ENCODE results near the gene SRSF3.
A peak's percentile ranks its signal among the peaks of the same experiment; 100 is the strongest.
"Not testable (repeated sequence)": the region's sequence is repeated elsewhere in the genome, so short reads cannot be mapped to it uniquely, and the experiment has no call there.

The SRSF3 gene

DNA sequence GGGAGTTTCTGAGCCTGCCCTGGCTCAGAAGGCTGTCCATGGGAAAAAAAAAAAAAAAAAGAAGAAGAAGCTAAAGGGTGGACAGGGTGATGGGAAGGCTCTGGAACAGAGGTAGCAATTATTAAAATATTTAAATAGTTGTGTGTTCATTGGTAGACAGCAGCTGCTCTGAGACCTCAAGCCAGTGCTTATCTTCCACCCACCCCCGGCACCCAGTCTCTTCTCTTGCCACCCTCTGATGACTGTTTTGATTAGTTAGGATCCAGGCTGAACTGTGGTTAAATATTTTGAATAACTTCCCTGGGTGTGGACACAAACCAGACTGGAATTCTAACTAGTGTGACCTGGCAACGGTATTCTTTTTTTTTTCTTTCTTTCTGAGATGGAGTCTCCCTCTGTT is 16.9 kb upstream of the SRSF3 start:
- Histone ChIP-seq H3K36me3 (ENCODE audit: control insufficient read depth, insufficient read depth, low read length) (no peaks in the 10 kb centered on the region), H3K27ac (ENCODE audit: low read depth, low read length) (no peak overlapping the region), H3K4me3 (ENCODE audit: low read depth, low read length) (no peak overlapping the region), H3K9me3 (ENCODE audit: control insufficient read depth, insufficient read depth, low read depth, low read length) (no peaks in the 10 kb centered on the region), H3K4me1 (ENCODE audit: control insufficient read depth, insufficient read depth, low read length) (peaks cover 7% of the 10 kb centered on the region), H3K27me3 (ENCODE audit: control insufficient read depth, insufficient read depth, low read length) (no peaks in the 10 kb centered on the region), H3K9ac (ENCODE audit: low read length) (no peak overlapping the region)

DNA sequence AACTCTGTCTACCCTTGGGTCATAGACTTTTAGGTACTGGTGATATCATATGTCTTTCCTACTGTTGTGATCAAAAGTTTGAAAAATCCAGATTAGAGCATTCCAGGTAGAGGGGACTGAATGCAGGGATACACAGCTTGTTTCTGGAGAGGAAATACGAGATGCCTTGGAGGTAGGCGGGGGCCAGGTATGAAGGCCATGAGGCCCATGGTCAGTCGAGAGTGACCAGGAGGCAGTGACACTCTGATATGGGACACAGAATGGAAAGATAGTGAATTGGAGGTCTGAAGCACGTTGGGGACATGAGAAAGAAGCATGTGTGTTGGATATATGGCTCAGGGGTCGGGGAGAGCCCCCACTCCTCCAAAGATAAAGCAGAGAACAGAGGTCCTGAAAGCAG is 16.1 kb upstream of the SRSF3 start:
- H3K4me3 ChIP-seq (ENCODE audit: low read depth, low read length): no peak overlapping the region
- peaks cover 7% of the 10 kb centered on the region for H3K4me1 ChIP-seq (ENCODE audit: control insufficient read depth, insufficient read depth, low read length)
- no peak overlapping the region for H3K9ac ChIP-seq (ENCODE audit: low read length)
- no peaks in the 10 kb centered on the region for H3K27me3 ChIP-seq (ENCODE audit: control insufficient read depth, insufficient read depth, low read length)
- H3K9me3 ChIP-seq (ENCODE audit: control insufficient read depth, insufficient read depth, low read depth, low read length): no peaks in the 10 kb centered on the region
- no peaks in the 10 kb centered on the region for H3K36me3 ChIP-seq (ENCODE audit: control insufficient read depth, insufficient read depth, low read length)
- H3K27ac ChIP-seq (ENCODE audit: low read depth, low read length): no peak overlapping the region

DNA sequence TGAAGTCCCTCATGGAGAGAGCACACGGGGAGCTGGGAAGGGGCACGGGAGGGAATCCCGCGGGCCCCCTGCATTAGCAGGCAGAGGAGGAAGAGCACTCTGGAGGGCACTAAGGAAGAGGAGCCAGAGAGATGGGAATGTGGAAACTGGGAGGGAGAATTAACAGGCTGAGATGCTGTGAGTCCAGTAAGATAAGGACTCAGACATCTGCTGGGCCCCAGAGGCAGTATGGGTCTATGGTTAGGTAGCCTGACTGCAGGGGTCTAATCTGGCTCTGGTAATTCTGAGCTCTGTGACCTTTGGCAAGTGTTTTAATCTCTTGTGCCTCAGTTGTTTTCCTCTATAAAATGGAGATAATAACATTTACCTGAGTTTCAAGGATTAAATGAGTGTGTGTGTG is 15.7 kb upstream of the SRSF3 start:
- Histone ChIP-seq H3K9ac (ENCODE audit: low read length) (no peak overlapping the region), H3K4me1 (ENCODE audit: control insufficient read depth, insufficient read depth, low read length) (peaks cover 7% of the 10 kb centered on the region), H3K27me3 (ENCODE audit: control insufficient read depth, insufficient read depth, low read length) (no peaks in the 10 kb centered on the region), H3K4me3 (ENCODE audit: low read depth, low read length) (no peak overlapping the region), H3K9me3 (ENCODE audit: control insufficient read depth, insufficient read depth, low read depth, low read length) (no peaks in the 10 kb centered on the region), H3K36me3 (ENCODE audit: control insufficient read depth, insufficient read depth, low read length) (no peaks in the 10 kb centered on the region), H3K27ac (ENCODE audit: low read depth, low read length) (no peak overlapping the region)

DNA sequence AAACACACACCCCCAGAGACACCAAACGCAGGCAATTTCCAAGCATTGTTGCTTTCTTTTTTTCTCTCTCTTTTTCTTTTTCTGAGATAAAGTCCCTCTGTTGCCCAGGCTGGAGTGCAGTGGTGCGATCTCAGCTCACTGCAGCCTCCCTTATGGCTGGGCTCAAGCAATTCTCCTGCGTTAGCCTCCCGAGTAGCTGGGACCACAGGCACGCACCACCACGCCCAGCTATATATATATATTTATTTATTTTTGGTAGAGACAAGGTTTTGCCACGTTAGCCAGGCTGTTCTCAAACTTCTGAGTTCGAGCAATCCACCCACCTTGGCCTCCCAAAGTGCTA is 14.0 kb upstream of the SRSF3 start:
- no peak overlapping the region for H3K9ac ChIP-seq (ENCODE audit: low read length)
- no peaks in the 10 kb centered on the region for H3K9me3 ChIP-seq (ENCODE audit: control insufficient read depth, insufficient read depth, low read depth, low read length)
- H3K27ac ChIP-seq (ENCODE audit: low read depth, low read length): no peak overlapping the region
- H3K4me3 ChIP-seq (ENCODE audit: low read depth, low read length): no peak overlapping the region
- H3K36me3 ChIP-seq (ENCODE audit: control insufficient read depth, insufficient read depth, low read length): no peaks in the 10 kb centered on the region
- H3K4me1 ChIP-seq (ENCODE audit: control insufficient read depth, insufficient read depth, low read length): peaks cover 7% of the 10 kb centered on the region
- no peaks in the 10 kb centered on the region for H3K27me3 ChIP-seq (ENCODE audit: control insufficient read depth, insufficient read depth, low read length)

DNA sequence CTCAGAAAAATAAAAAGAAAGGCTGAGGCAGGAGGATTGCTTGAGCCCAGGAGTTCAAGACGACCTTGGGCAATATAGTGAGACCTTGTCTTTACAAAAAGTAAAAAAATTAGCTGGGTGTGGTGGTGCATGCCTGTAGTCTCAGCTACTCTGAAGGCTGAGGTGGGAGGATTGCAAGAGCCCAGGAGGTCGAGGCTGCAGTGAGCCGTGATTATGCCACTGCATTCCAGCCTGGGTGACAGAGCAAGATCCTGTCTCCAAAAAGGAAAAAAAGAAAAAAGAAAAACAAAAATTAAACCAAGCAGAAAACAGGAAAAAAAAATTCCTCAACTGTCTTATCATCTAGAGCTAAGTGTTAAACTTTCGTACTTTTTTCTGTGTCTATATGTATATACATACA is 12.4 kb upstream of the SRSF3 start:
- H3K27ac ChIP-seq (ENCODE audit: low read depth, low read length): no peak overlapping the region

DNA sequence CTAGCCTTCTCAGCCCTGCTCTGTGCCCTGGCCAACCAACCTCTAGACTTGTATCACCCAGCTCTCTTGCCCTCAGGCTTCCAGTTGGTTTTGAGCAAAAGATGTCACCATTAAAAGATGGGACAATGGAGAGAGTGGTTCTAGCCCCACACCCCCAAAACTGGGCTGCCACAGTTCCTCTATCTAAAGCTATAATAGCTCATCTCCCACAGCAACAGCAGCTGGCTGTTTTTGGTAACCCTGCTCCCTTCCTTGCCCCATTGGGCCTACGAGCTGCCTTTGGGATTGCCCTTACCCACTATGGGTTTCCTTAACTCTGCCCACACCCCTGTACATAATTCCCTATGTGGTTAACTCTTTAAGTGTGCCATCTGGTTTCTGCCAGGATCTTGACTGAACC is 7.6 kb upstream of the SRSF3 start:
- Histone ChIP-seq H3K27me3 (ENCODE audit: control insufficient read depth, insufficient read depth, low read length) (no peaks in the 10 kb centered on the region), H3K4me3 (ENCODE audit: low read depth, low read length) (no peak overlapping the region), H3K36me3 (ENCODE audit: control insufficient read depth, insufficient read depth, low read length) (no peaks in the 10 kb centered on the region), H3K9me3 (ENCODE audit: control insufficient read depth, insufficient read depth, low read depth, low read length) (no peaks in the 10 kb centered on the region), H3K4me1 (ENCODE audit: control insufficient read depth, insufficient read depth, low read length) (no peaks in the 10 kb centered on the region), H3K9ac (ENCODE audit: low read length) (no peak overlapping the region), H3K27ac (ENCODE audit: low read depth, low read length) (no peak overlapping the region)

More for the DNA sequence above, 12.4 kb upstream of the SRSF3 start:
- Histone ChIP-seq H3K9ac (ENCODE audit: low read length) (no peak overlapping the region), H3K36me3 (ENCODE audit: control insufficient read depth, insufficient read depth, low read length) (no peaks in the 10 kb centered on the region), H3K4me1 (ENCODE audit: control insufficient read depth, insufficient read depth, low read length) (peaks cover 7% of the 10 kb centered on the region), H3K27me3 (ENCODE audit: control insufficient read depth, insufficient read depth, low read length) (no peaks in the 10 kb centered on the region), H3K4me3 (ENCODE audit: low read depth, low read length) (no peak overlapping the region), H3K9me3 (ENCODE audit: control insufficient read depth, insufficient read depth, low read depth, low read length) (no peaks in the 10 kb centered on the region)

DNA sequence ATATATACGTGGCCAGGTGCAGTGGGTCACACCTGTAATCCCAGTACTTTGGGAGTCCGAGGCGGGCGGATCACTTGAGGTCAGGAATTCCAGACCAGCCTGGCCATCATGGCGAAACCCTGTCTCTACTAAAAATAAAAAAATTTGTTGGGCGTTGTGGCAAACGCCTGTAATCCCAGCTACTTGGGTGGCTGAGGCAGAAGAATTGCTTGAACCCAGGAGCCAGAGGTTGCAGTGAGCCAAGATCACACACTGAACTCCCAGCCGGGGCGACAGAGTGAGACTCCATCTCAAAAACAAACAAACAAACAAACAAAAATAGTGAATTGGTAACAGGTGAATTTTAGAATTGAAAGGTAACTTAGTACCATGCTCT is 5.1 kb upstream of the SRSF3 start:
- H3K4me1 ChIP-seq (ENCODE audit: control insufficient read depth, insufficient read depth, low read length); H3K36me3 ChIP-seq (ENCODE audit: control insufficient read depth, insufficient read depth, low read length); H3K9ac ChIP-seq (ENCODE audit: low read length); H3K4me3 ChIP-seq (ENCODE audit: low read depth, low read length); H3K27ac ChIP-seq (ENCODE audit: low read depth, low read length); H3K27me3 ChIP-seq (ENCODE audit: control insufficient read depth, insufficient read depth, low read length); H3K9me3 ChIP-seq (ENCODE audit: control insufficient read depth, insufficient read depth, low read depth, low read length): not testable (repeated sequence)

DNA sequence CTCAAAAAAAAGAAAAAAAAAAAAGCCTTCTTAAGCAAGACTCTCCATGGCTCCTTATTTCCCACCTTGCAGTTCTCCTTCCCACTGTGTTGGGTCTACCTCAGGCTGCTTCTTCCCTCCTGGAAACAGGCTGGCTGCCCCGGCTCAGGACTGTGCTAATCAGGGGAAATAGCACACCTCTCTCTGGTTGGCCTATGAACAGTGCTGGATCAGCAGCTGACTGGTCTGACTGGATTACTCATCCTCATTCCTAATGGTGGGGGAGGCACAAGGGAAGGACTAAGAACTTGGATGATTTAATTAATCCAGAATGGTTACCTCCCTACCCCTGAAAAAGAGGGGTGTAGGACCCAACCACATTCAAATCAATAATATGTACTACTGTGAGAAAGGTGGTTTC is 3.9 kb upstream of the SRSF3 start:
- Histone ChIP-seq H3K36me3 (ENCODE audit: control insufficient read depth, insufficient read depth, low read length) (peaks cover 8% of the 10 kb centered on the region; the same call in 1 of the 2 replicates), H3K27me3 (ENCODE audit: control insufficient read depth, insufficient read depth, low read length) (no peaks in the 10 kb centered on the region), H3K9me3 (ENCODE audit: control insufficient read depth, insufficient read depth, low read depth, low read length) (no peaks in the 10 kb centered on the region), H3K4me1 (ENCODE audit: control insufficient read depth, insufficient read depth, low read length) (no peaks in the 10 kb centered on the region), H3K9ac (ENCODE audit: low read length) (no peak overlapping the region), H3K4me3 (ENCODE audit: low read depth, low read length) (no peak overlapping the region), H3K27ac (ENCODE audit: low read depth, low read length) (no peak overlapping the region)

DNA sequence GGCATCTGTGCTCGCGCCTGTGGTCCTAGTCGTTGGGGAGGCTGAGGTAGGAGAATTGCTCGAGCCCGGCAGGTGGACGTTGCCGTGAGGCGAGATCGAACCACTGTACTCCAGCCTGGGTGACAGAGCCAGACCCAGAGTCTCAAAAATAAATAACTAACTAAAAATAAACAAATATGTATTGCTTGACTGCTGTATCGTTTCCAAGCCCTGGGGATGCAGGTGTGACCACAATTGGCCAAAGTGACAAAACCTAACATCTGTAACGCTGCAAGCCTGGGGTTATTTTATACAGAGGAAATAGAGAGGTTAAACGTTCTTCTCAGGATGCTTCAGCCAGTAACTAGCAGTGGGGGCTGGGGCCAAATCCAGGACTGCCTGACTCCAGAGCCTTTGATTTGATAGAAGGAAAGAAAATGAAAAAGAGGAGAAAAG is 1.9 kb upstream of the SRSF3 start:
- H3K4me3 ChIP-seq (ENCODE audit: low read depth, low read length): no peak overlapping the region
- no peaks in the 10 kb centered on the region for H3K4me1 ChIP-seq (ENCODE audit: control insufficient read depth, insufficient read depth, low read length)
- no peak overlapping the region for H3K27ac ChIP-seq (ENCODE audit: low read depth, low read length)
- H3K9ac ChIP-seq (ENCODE audit: low read length): no peak overlapping the region
- no peaks in the 10 kb centered on the region for H3K27me3 ChIP-seq (ENCODE audit: control insufficient read depth, insufficient read depth, low read length)
- H3K9me3 ChIP-seq (ENCODE audit: control insufficient read depth, insufficient read depth, low read depth, low read length): no peaks in the 10 kb centered on the region
- H3K36me3 ChIP-seq (ENCODE audit: control insufficient read depth, insufficient read depth, low read length): peaks cover 27% of the 10 kb centered on the region

DNA sequence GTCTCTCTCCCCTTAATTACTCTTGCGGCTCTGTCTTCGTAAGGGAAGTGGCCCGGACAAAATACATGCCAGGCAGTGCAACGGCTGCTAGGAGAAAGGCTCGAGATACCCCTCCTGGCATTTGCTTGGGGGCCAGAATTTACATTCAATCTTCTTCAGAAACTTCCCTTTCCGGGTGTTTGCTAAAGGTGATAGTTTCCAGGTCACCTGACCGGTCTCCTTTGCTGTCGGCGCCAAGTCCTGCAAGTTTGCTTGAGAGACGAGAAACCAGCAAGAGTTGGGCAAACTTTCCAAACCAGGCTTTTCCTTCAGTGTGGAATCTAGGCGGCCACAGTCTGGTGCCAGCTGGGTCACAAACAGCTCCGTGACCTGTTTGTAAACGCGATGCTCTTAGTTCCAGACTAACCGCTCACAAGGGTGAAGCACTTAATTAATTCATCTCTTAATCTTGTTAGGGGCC is 563 bp upstream of the SRSF3 start:
- H3K27ac ChIP-seq (ENCODE audit: low read depth, low read length): peak overlapping the region; percentile 96
- H3K4me1 ChIP-seq (ENCODE audit: control insufficient read depth, insufficient read depth, low read length): peaks cover under 1% of the 10 kb centered on the region; the same call in 1 of the 2 replicates
- H3K9ac ChIP-seq (ENCODE audit: low read length): peak overlapping the region; percentile 95
- H3K36me3 ChIP-seq (ENCODE audit: control insufficient read depth, insufficient read depth, low read length): peaks cover 41% of the 10 kb centered on the region
- H3K4me3 ChIP-seq (ENCODE audit: low read depth, low read length): peak overlapping the region; percentile 95
- H3K27me3 ChIP-seq (ENCODE audit: control insufficient read depth, insufficient read depth, low read length): no peaks in the 10 kb centered on the region
- no peaks in the 10 kb centered on the region for H3K9me3 ChIP-seq (ENCODE audit: control insufficient read depth, insufficient read depth, low read depth, low read length)

DNA sequence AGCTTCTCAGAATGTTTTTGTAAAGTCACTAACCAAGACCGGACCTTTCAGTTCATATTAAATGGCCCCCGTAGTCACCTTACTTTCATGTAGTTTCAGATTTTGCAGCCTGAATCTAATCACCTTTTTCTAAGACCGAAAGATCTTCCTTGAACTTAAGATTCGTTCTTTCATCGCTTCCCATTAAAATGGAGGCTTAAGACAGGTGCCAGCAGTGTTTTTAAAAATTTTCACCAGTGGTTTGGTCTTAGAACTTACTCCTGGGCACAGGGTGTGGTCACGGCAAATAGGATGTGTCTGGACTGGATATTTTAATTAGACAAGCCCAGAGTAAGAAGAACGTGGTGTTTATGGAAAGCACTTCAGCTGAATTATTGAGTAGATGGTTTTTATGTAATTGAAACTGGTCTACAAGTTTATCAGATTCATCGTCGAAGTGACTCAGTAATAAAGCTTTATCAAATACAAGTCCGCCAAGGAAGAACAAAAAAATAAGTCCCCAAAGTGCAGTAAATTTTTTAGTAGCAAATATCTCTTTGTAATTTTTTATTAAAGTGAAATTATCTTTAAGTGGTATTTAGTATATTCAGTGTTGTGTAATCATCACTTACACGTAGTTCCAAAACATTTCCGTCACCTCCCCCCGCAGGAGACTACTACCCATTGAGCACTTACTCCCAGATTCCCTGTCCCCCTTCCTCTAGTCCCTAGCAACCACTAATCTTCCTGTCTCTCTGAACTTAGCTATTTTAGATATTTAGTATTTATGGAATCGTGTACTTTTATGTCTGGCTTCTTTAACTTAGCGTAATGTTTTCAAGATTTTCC is 868 bp downstream of the SRSF3 start:
- peak overlapping the region; percentile 95 for H3K9ac ChIP-seq (ENCODE audit: low read length)
- no peaks in the 10 kb centered on the region for H3K9me3 ChIP-seq (ENCODE audit: control insufficient read depth, insufficient read depth, low read depth, low read length)
- H3K36me3 ChIP-seq (ENCODE audit: control insufficient read depth, insufficient read depth, low read length): peaks cover 55% of the 10 kb centered on the region
- H3K27ac ChIP-seq (ENCODE audit: low read depth, low read length): peak overlapping the region; percentile 96
- peaks cover 8% of the 10 kb centered on the region; the same call in 1 of the 2 replicates for H3K4me1 ChIP-seq (ENCODE audit: control insufficient read depth, insufficient read depth, low read length)
- peak overlapping the region; percentile 95 for H3K4me3 ChIP-seq (ENCODE audit: low read depth, low read length)
- no peaks in the 10 kb centered on the region for H3K27me3 ChIP-seq (ENCODE audit: control insufficient read depth, insufficient read depth, low read length)

All from HUES6 (cell line).